Inflammatory macrophage treated with lipopolysaccharide for 4 hours (primary cell): ENCODE results near the gene NACC2.
A peak's percentile ranks its signal among the peaks of the same experiment; 100 is the strongest.
"Not testable (repeated sequence)": the region's sequence is repeated elsewhere in the genome, so short reads cannot be mapped to it uniquely, and the experiment has no call there.

Experiments
- DNase-seq: peaks from one replicate; pipeline ENCODE4 v3.0.0-alpha.2; 2020

Gene NACC2

GRCh38 chr9:135971111-135971766 lies 123.8 kb downstream of the NACC2 start:
- DNase-seq = no peak

- no peak for DNase-seq
Measured at GRCh38 chr9:135970128-135970815, 124.8 kb downstream of the NACC2 start.

GRCh38 chr9:135969064-135969683 lies 125.9 kb downstream of the NACC2 start:
- peak; percentile 79 for DNase-seq

- no peak for DNase-seq
Measured at GRCh38 chr9:135968601-135969000, 126.5 kb downstream of the NACC2 start.

GRCh38 chr9:135968083-135968476 lies 127.0 kb downstream of the NACC2 start:
- no peak for DNase-seq

GRCh38 chr9:135966916-135967260 lies 128.2 kb downstream of the NACC2 start:
- not testable (repeated sequence) for DNase-seq

- no peak for DNase-seq
Measured at GRCh38 chr9:135965124-135965756, 129.8 kb downstream of the NACC2 start.

GRCh38 chr9:135963938-135964337 lies 131.2 kb downstream of the NACC2 start:
- DNase-seq = no peak

GRCh38 chr9:135963338-135963737 lies 131.8 kb downstream of the NACC2 start:
- DNase-seq = no peak

GRCh38 chr9:135962696-135963307 lies 132.3 kb downstream of the NACC2 start:
- DNase-seq = peak; percentile 12

GRCh38 chr9:135961811-135962695 lies 133.0 kb downstream of the NACC2 start:
- peak; percentile 31 for DNase-seq

- peak; percentile 96 for DNase-seq
Measured at GRCh38 chr9:135961277-135961715, 133.8 kb downstream of the NACC2 start, which contains the start of gene UBAC1. Gene UBAC1, minus strand, starts transcription at chr9:135961373. Its CDS starts 211 bp downstream, at chr9:135961162.

- DNase-seq = peak; percentile 50
Measured at GRCh38 chr9:135960411-135961276, 134.4 kb downstream of the NACC2 start.

- no peak for DNase-seq
Measured at GRCh38 chr9:135959814-135960213, 135.3 kb downstream of the NACC2 start.

- DNase-seq = peak; percentile 54
Measured at GRCh38 chr9:135958485-135958884, 136.6 kb downstream of the NACC2 start.

- DNase-seq = no peak
Measured at GRCh38 chr9:135957431-135957830, 137.7 kb downstream of the NACC2 start.

GRCh38 chr9:135956802-135957174 lies 138.3 kb downstream of the NACC2 start:
- no peak for DNase-seq
